ENCODE data around the gene AIG1. TPM values are rescaled to one million over a fixed set of nuclear protein-coding genes. Genes with fewer than 3 reads are reported as not detected.
"Not testable (repeated sequence)": the region's sequence is repeated elsewhere in the genome, so short reads cannot be mapped to it uniquely, and the experiment has no call there.

The AIG1 gene
- total RNA-seq, 1 donor from 2014 or later: 60.6 TPM

DNA sequence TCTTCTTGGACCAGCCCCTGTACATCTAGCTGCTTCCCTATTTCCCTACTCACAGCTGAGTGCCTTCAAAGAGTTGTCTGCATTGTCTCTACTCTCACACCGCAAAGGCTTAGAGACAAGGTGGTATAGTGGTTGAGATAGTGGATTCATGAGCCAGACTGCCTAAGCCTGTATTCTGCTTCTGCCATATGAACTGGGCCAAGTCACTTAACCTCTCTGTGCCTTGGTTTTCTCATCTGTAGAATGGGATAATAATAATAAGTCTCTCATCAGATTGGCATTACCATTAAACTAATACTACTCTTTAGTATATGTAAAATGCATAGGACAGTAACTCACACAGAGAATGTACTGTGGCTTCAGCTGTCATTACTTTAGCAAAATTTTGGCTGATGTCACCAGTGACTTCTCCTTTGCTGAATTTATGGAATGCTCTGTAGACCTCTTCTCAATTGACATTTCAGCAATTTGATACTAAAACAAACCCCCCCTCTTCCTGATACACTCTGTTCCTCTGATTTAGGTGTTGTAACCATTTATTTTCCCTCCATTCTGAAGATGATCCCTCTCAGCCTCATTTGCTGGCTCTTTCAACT lies 233.7 kb downstream of the AIG1 start:
- DNase-seq (ENCODE audit: low read depth) (no peak), FAIRE-seq (no peak)
- Histone ChIP-seq H3K36me3 (ENCODE audit: control insufficient read depth, insufficient read depth, low read length) (no peaks in the 10 kb centered on the region), H3K4me3 (ENCODE audit: low read depth, low read length) (no peak overlapping the region), H3K27me3 (ENCODE audit: control insufficient read depth, insufficient read depth, low read length) (no peaks in the 10 kb centered on the region)
- TF ChIP-seq, protein P1, sequence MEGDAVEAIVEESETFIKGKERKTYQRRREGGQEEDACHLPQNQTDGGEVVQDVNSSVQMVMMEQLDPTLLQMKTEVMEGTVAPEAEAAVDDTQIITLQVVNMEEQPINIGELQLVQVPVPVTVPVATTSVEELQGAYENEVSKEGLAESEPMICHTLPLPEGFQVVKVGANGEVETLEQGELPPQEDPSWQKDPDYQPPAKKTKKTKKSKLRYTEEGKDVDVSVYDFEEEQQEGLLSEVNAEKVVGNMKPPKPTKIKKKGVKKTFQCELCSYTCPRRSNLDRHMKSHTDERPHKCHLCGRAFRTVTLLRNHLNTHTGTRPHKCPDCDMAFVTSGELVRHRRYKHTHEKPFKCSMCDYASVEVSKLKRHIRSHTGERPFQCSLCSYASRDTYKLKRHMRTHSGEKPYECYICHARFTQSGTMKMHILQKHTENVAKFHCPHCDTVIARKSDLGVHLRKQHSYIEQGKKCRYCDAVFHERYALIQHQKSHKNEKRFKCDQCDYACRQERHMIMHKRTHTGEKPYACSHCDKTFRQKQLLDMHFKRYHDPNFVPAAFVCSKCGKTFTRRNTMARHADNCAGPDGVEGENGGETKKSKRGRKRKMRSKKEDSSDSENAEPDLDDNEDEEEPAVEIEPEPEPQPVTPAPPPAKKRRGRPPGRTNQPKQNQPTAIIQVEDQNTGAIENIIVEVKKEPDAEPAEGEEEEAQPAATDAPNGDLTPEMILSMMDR (IDR thresholded peaks at IDR 0.05; ENCODE audit: insufficient read depth, low read length, severe bottlenecking): no peak

DNA sequence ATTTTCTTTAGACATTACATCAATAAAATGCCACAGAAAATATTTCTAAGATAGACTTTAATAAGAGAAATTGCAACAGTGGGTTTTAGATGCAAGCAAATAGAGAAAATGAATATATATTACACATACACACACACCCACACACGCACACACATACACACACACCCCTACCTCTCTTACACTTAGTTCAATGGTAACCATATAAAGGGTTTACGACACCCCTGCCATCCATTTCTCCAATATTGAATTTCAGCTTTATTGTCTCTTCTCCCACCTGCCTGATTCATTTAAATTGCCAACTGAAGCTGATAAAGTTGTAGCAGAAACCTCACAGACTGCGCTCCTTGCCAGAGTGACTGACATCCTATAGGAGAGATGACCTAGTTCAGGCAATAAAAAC lies 235.2 kb downstream of the AIG1 start:
- Histone ChIP-seq H3K4me3 (ENCODE audit: low read depth, low read length) (no peak overlapping the region), H3K27me3 (ENCODE audit: control insufficient read depth, insufficient read depth, low read length) (no peaks in the 10 kb centered on the region), H3K36me3 (ENCODE audit: control insufficient read depth, insufficient read depth, low read length) (no peaks in the 10 kb centered on the region)
- TF ChIP-seq, protein P1 (IDR thresholded peaks at IDR 0.05; ENCODE audit: insufficient read depth, low read length, severe bottlenecking): no peak
- no peak for FAIRE-seq
- no peak for DNase-seq (ENCODE audit: low read depth)

DNA sequence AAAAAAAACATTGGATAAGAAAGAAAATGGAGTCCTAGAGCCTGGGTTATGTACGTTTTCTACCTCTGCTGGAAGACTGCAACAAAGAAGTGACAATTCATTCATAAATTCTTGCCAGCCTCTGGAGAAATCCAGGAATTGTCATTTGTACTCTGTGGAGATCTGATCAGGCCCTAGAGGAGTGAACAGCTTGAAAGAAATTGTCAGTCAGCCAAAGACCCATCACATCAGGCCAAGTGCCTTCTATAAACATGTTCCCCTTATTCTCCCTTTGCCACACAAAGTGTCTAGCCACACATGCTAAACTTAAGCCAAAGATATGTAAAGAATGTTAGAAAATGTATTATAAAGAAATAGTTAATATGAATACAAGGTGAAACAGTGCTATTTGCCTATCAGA lies 237.4 kb downstream of the AIG1 start:
- DNase-seq (ENCODE audit: low read depth): no peak
- Histone ChIP-seq H3K27me3 (ENCODE audit: control insufficient read depth, insufficient read depth, low read length) (no peaks in the 10 kb centered on the region), H3K36me3 (ENCODE audit: control insufficient read depth, insufficient read depth, low read length) (no peaks in the 10 kb centered on the region), H3K4me3 (ENCODE audit: low read depth, low read length) (no peak overlapping the region)
- no peak for FAIRE-seq
- TF ChIP-seq, protein P1 (IDR thresholded peaks at IDR 0.05; ENCODE audit: insufficient read depth, low read length, severe bottlenecking): no peak

DNA sequence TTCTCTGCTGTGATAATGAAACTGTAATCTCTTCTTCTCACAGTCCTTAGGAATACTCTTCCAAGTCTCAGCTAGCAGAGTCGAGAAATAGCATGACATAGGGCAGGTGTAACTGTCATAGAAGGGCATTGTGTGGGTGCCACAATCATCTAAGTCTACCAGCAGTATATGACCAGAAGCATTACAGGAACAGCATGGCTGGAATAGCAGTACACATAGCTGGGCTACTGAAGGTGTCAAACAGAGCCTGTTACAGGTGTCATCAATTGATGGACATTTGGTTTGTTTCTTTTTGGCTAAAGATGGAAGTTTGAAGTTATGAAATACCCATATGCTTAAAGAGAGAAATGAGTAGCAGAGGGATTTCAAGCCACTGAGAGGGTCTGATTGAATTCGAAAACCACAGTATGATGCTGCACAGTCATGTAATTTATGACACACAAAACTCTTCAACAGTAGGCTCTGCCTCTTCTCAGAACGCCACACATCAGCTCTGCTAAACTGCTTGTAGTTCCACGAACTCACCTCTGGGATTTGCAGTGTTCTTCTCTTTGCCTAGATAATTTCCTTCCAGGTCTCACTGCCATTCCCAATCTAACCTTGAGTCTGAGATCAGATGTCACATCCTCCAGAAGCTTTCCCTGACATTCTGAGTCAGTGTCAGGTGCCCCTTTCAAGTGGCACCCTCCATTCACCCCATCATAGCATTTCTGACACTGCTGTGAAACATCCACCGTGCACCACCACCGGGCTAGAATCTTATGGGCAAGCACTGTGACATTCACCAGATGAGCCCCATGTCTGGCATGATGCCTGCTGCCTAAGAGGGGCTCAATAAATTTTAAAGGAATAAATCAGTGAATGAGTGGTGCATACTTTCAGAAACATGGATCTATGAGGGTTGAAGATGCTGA lies 238.8 kb downstream of the AIG1 start:
- TF ChIP-seq, protein P1 (IDR thresholded peaks at IDR 0.05; ENCODE audit: insufficient read depth, low read length, severe bottlenecking): no peak
- Histone ChIP-seq H3K4me3 (ENCODE audit: low read depth, low read length) (no peak overlapping the region), H3K36me3 (ENCODE audit: control insufficient read depth, insufficient read depth, low read length) (no peaks in the 10 kb centered on the region), H3K27me3 (ENCODE audit: control insufficient read depth, insufficient read depth, low read length) (no peaks in the 10 kb centered on the region)
- no peak for FAIRE-seq
- DNase-seq (ENCODE audit: low read depth): no peak

- TF ChIP-seq, protein P1 (IDR thresholded peaks at IDR 0.05; ENCODE audit: insufficient read depth, low read length, severe bottlenecking): no peak
- H3K4me3 ChIP-seq (ENCODE audit: low read depth, low read length): no peak overlapping the region
- FAIRE-seq: no peak
- H3K27me3 ChIP-seq (ENCODE audit: control insufficient read depth, insufficient read depth, low read length): no peaks in the 10 kb centered on the region
- no peak for DNase-seq (ENCODE audit: low read depth)
- H3K36me3 ChIP-seq (ENCODE audit: control insufficient read depth, insufficient read depth, low read length): no peaks in the 10 kb centered on the region
Measured at GRCh38 chr6:143301188-143301587, 240.5 kb downstream of the AIG1 start.

- DNase-seq (ENCODE audit: low read depth); FAIRE-seq; H3K27me3 ChIP-seq (ENCODE audit: control insufficient read depth, insufficient read depth, low read length); H3K36me3 ChIP-seq (ENCODE audit: control insufficient read depth, insufficient read depth, low read length); H3K4me3 ChIP-seq (ENCODE audit: low read depth, low read length): not testable (repeated sequence)
Measured at GRCh38 chr6:143307760-143308159, 247.1 kb downstream of the AIG1 start.

All from bronchial epithelial cell (primary cell).